Measurements from ENCODE around the gene SP140. TPM values are rescaled to one million over a fixed set of nuclear protein-coding genes. Genes with fewer than 3 reads are reported as not detected.

SP140 gene
- total and polyA plus RNA-seq, 2 of the 8 experiments (the other 6 are each of a cell fraction or from before 2014, with no cell fraction given): 0.23 to 1.3 TPM

- ChIA-PET POLR2A (ENCODE audit: partially characterized antibody) (no interaction called here), CTCF (ENCODE audit: partially characterized antibody) (no interaction called here)
- Histone ChIP-seq H3K23me2 (ENCODE audit: low read depth, low read length) (no peaks in the 10 kb centered on the region), H3K4me3 (ENCODE audit: extremely low read depth in 1 of 4, insufficient read depth in 2 of 4, low read depth in 3 of 4, low read length in 4 of 4) (no peak overlapping the region), H2AFZ (ENCODE audit: low read length) (no peak overlapping the region), H3K27ac (ENCODE audit: low read depth, low read length) (no peak overlapping the region), H4K5ac (ENCODE audit: insufficient read length, low read depth, low read length) (no peak overlapping the region), H3K27me3 (replicated peaks in 1 of 4; ENCODE audit: control insufficient read depth in 3 of 4, extremely low read depth in 1 of 4, insufficient read depth in 3 of 4, low read length in 3 of 4) (no peaks in the 10 kb centered on the region), H3K4ac (replicated peaks; ENCODE audit: insufficient read length, low read depth, low read length) (no peak overlapping the region), H2BK15ac (ENCODE audit: low read length) (no peak overlapping the region), H2BK20ac (ENCODE audit: low read length) (no peak overlapping the region), H3K18ac (ENCODE audit: extremely low read depth, low read length) (no peak overlapping the region), H3K79me2 (ENCODE audit: control insufficient read depth in 1 of 2, insufficient read depth in 2 of 2, low read length in 2 of 2) (no peaks in the 10 kb centered on the region), H4K8ac (ENCODE audit: extremely low read depth, insufficient read depth, low read length) (no peak overlapping the region), H4K20me1 (replicated peaks in 1 of 2; ENCODE audit: control insufficient read depth in 1 of 2, insufficient read depth in 2 of 2, low read length in 2 of 2) (no peaks in the 10 kb centered on the region), H3K14ac (ENCODE audit: insufficient read length) (no peak overlapping the region), H2AK5ac (ENCODE audit: low read depth, low read length) (no peak overlapping the region), H2BK5ac (ENCODE audit: low read depth, low read length) (no peak overlapping the region), H3K4me2 (ENCODE audit: insufficient read depth in 1 of 2, low read depth in 2 of 2, low read length in 2 of 2) (no peak overlapping the region), H3K9ac (replicated peaks in 1 of 4; ENCODE audit: extremely low read depth in 1 of 4, low read depth in 3 of 4, low read length in 3 of 4) (no peak overlapping the region), H3K36me3 (ENCODE audit: control insufficient read depth in 2 of 4, insufficient read depth in 4 of 4, low read length in 3 of 4) (no peaks in the 10 kb centered on the region), H3K56ac (replicated peaks; ENCODE audit: insufficient read length, low read depth, low read length) (no peak overlapping the region), H3K23ac (ENCODE audit: insufficient read length) (no peak overlapping the region), H3K9me3 (ENCODE audit: insufficient read depth in 2 of 2, low read depth in 1 of 2, low read length in 1 of 2) (0 out of 4 replicates have a peak, but pooled peaks cover 0 to 3% of the 10 kb centered on the region in 2 experiments), H2BK12ac (ENCODE audit: low read depth, low read length) (no peak overlapping the region), H2BK120ac (replicated peaks; ENCODE audit: low read depth, low read length) (no peak overlapping the region), H3K4me1 (replicated peaks in 1 of 4; ENCODE audit: control insufficient read depth in 3 of 4, insufficient read depth in 4 of 4, low read length in 3 of 4) (no peaks in the 10 kb centered on the region), H4K91ac (replicated peaks; ENCODE audit: insufficient read length, low read length) (no peak overlapping the region), H3K79me1 (ENCODE audit: low read depth, low read length) (no peaks in the 10 kb centered on the region)
- FAIRE-seq (no peak), DNase-seq (ENCODE audit: low read depth in 1 of 2, low spot score in 2 of 2) (no peak)
- WGBS, 2 experiments (ENCODE audit: extremely low coverage in 1 of 2, insufficient coverage in 1 of 2, insufficient read length in 1 of 2, insufficient replicate concordance in 2 of 2, low coverage in 1 of 2, low lambda C conversion rate in 2 of 2, missing lambda C conversion rate in 1 of 2): 95% methylated on average over 6 of the region's 6 CpGs; no CpG with 5 or more reads in 1 of the 2 experiments
- TF ChIP-seq CHD7 (IDR thresholded peaks at IDR 0.05; ENCODE audit: insufficient replicate concordance, low read length): no peak
Measured at GRCh38 chr2:230295192-230295591, 69.7 kb downstream of the SP140 start.
